Activated T-helper 1 cell treated with Interleukin-2 at 50 U/mL for 16 hours (primary cell): Measurements from ENCODE around the gene MAP1LC3A.

Source experiments
- DNase-seq: peaks from one replicate; pipeline ENCODE4 v3.0.0-alpha.2; 2020; ENCODE audit warnings: low read depth

MAP1LC3A gene

GRCh38 chr20:34549291-34549928, 9.1 kb upstream of the MAP1LC3A start:
- DNase-seq, result no peak

- no peak for DNase-seq
Observed at GRCh38 chr20:34549929-34550305, 8.6 kb upstream of the MAP1LC3A start.

- DNase-seq, result no peak
Observed at GRCh38 chr20:34552569-34552968, 5.9 kb upstream of the MAP1LC3A start.

GRCh38 chr20:34553366-34553867, 5.1 kb upstream of the MAP1LC3A start:
- no peak for DNase-seq

- DNase-seq, result no peak
Observed at GRCh38 chr20:34557936-34558319, 590 bp upstream of the MAP1LC3A start.

GRCh38 chr20:34559311-34560140, 1.0 kb downstream of the MAP1LC3A start:
- DNase-seq, result no peak

- no peak for DNase-seq
Observed at GRCh38 chr20:34560141-34560523, 1.6 kb downstream of the MAP1LC3A start.

- no peak for DNase-seq
Observed at GRCh38 chr20:34560614-34561013, 2.1 kb downstream of the MAP1LC3A start.

GRCh38 chr20:34561661-34562060, 3.1 kb downstream of the MAP1LC3A start:
- DNase-seq, result no peak

- DNase-seq, result no peak
Observed at GRCh38 chr20:34562641-34563040, 4.1 kb downstream of the MAP1LC3A start.

- no peak for DNase-seq
Observed at GRCh38 chr20:34564833-34565232, 6.3 kb downstream of the MAP1LC3A start.

- no peak for DNase-seq
Observed at GRCh38 chr20:34566978-34567891, 8.7 kb downstream of the MAP1LC3A start.

GRCh38 chr20:34567892-34568865, 9.7 kb downstream of the MAP1LC3A start:
- no peak for DNase-seq

- DNase-seq, result no peak
Observed at GRCh38 chr20:34569598-34569997, 11.1 kb downstream of the MAP1LC3A start.

GRCh38 chr20:34570859-34571306, 12.4 kb downstream of the MAP1LC3A start:
- DNase-seq, result no peak

- no peak for DNase-seq
Observed at GRCh38 chr20:34571753-34572152, 13.2 kb downstream of the MAP1LC3A start.

GRCh38 chr20:34573541-34574300, 15.2 kb downstream of the MAP1LC3A start:
- no peak for DNase-seq

- no peak for DNase-seq
Observed at GRCh38 chr20:34574426-34574825, 15.9 kb downstream of the MAP1LC3A start.

GRCh38 chr20:34574861-34575260, 16.3 kb downstream of the MAP1LC3A start:
- DNase-seq, result no peak

- no peak for DNase-seq
Observed at GRCh38 chr20:34575271-34575670, 16.8 kb downstream of the MAP1LC3A start.
